Measurements from ENCODE around the gene KLF13.

GRCh38 chr15:31346367-31347066, 19.9 kb downstream of the KLF13 start:
- TF ChIP-seq BHLHE40 (IDR thresholded peaks at IDR 0.05; ENCODE audit: borderline replicate concordance) (no peak), FOXM1 (IDR thresholded peaks at IDR 0.05; ENCODE audit: borderline replicate concordance) (no peak), SUZ12 (IDR thresholded peaks at IDR 0.05) (no peak)
